BLaER1 treated with 17β-estradiol and CSF1 and Interleukin-3, amounts not matched to agents 10 nM and 100 nM (cell line): ENCODE results near the gene HDAC5.
A peak's percentile ranks its signal among the peaks of the same experiment; 100 is the strongest.
"Not testable (repeated sequence)": the region's sequence is repeated elsewhere in the genome, so short reads cannot be mapped to it uniquely, and the experiment has no call there.

Experiments
- H3K27ac ChIP-seq, 11 experiments: shearing (Covaris generic); formaldehyde crosslinking; 2 replicates each; pipeline ENCODE4 v1.8.1; 2022
- H3K27me3 ChIP-seq, 11 experiments: shearing (Covaris generic); formaldehyde crosslinking; 2 replicates each; pipeline ENCODE4 v1.8.1; 2022
- H3K36me3 ChIP-seq, 11 experiments: shearing (Covaris generic); formaldehyde crosslinking; 2 replicates each; pipeline ENCODE4 v1.8.1; 2022
- H3K4me1 ChIP-seq, 10 experiments: shearing (Covaris generic); formaldehyde crosslinking; 2 replicates each; pipeline ENCODE4 v1.8.1; 2022
- H3K4me2 ChIP-seq, 11 experiments: shearing (Covaris generic); formaldehyde crosslinking; 2 replicates each; pipeline ENCODE4 v1.8.1; 2022
- H3K4me3 ChIP-seq, 10 experiments: shearing (Covaris generic); formaldehyde crosslinking; 2 replicates each; pipeline ENCODE4 v1.8.1; 2022
- H3K9ac ChIP-seq, 11 experiments: shearing (Covaris generic); formaldehyde crosslinking; 2 replicates each; pipeline ENCODE4 v1.8.1; 2022
- H3K9me3 ChIP-seq, 11 experiments: shearing (Covaris generic); formaldehyde crosslinking; replicated peaks in 1 of 11; 2 replicates each; pipeline ENCODE4 v1.8.1; 2022
- H4K20me1 ChIP-seq, 11 experiments: shearing (Covaris generic); formaldehyde crosslinking; 2 replicates each; pipeline ENCODE4 v1.8.1; 2022
- Cebpa-rat ChIP-seq, 11 experiments: shearing (Covaris generic); IDR thresholded peaks; 2 replicates each; pipeline ENCODE4 v1.8.1; 2022

The HDAC5 gene

DNA sequence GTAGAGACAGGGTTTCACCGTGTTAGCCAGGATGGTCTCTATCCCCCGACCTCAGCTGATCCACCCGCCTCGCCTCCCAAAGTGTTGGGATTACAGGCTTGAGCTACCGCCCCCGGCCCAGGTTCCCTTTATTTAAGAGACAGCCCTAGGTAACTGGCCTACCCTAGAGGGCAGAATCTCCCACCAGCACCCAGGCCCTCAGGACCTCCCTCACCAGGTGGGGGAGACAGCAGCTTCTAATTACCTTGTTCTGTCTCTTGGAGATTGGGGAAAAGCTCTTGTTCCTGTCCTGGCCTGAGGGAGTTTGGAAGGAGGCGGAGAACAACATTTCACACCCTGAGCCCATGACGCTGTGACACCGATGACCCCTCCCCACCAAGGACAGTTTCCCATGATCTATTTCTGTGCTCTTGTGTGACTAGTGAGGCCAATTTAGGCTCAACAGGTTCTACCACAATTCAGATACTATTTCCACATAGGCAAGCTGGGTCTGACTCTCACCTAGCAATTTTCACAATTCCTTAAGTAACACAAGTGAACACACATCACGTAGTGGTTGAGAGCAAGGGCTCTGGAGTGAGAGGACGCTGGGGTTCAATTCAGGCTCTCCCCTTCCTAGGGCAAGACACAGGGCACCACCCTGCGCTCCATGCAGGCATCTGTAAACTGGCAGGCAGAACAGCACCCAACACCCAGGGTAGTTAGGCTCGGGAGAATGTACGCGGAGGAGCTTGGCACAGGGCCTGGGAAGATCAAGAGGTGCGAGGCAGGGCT, 20.4 kb downstream of the HDAC5 start:
- Histone ChIP-seq H3K4me1 (peaks cover 37 to 83% (median 68%) of the 10 kb centered on the region in 10 experiments), H3K9ac (peak overlapping the region in 1 of 11 experiments; percentile 26; a peak in 2 of 22 replicates), H3K4me3 (no peak overlapping the region), H4K20me1 (peaks cover 8 to 67% (median 33%) of the 10 kb centered on the region in 11 experiments; a peak in 18 of 22 replicates), H3K27ac (peak overlapping the region in 2 of 11 experiments; percentile 16 to 41; a peak in 2 of 22 replicates), H3K4me2 (no peak overlapping the region; a peak in 1 of 22 replicates), H3K36me3 (peaks cover 0 to 48% (median 19%) of the 10 kb centered on the region in 11 experiments; a peak in 12 of 22 replicates), H3K9me3 (no peaks in the 10 kb centered on the region), H3K27me3 (no peaks in the 10 kb centered on the region)
- no peak for TF ChIP-seq Cebpa-rat (IDR thresholded peaks at IDR 0.05)

DNA sequence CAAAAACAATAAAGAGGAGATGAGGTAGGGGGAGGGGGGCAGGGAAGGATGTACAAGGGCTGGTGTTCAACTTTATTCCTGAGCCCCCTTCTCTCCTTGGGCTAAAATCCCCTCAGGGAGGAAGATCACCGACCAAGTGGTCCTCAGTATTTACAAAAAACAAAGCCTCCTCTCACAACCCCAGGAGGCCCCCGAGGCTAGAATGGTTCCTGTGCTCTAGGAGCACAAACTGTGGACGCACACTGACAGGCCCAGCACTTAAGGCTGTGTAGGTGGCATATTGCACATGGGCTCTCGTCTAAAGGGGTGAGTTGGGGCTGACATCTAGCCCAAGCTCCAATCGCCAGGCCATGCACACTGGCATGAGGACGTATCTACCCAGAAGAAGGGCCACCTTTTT, 21.6 kb downstream of the HDAC5 start:
- H3K4me1 ChIP-seq = peaks cover 46 to 83% (median 68%) of the 10 kb centered on the region in 10 experiments
- H3K36me3 ChIP-seq = peaks cover 0 to 44% (median 19%) of the 10 kb centered on the region in 11 experiments; a peak in 12 of 22 replicates
- not testable (repeated sequence) for H3K9ac ChIP-seq, H3K9me3 ChIP-seq, H3K27me3 ChIP-seq, H3K4me2 ChIP-seq, H3K4me3 ChIP-seq
- peak overlapping the region in 1 of 11 experiments; percentile 28; a peak in 1 of 22 replicates for H3K27ac ChIP-seq
- H4K20me1 ChIP-seq = peaks cover 8 to 55% (median 24%) of the 10 kb centered on the region in 11 experiments; a peak in 18 of 22 replicates

DNA sequence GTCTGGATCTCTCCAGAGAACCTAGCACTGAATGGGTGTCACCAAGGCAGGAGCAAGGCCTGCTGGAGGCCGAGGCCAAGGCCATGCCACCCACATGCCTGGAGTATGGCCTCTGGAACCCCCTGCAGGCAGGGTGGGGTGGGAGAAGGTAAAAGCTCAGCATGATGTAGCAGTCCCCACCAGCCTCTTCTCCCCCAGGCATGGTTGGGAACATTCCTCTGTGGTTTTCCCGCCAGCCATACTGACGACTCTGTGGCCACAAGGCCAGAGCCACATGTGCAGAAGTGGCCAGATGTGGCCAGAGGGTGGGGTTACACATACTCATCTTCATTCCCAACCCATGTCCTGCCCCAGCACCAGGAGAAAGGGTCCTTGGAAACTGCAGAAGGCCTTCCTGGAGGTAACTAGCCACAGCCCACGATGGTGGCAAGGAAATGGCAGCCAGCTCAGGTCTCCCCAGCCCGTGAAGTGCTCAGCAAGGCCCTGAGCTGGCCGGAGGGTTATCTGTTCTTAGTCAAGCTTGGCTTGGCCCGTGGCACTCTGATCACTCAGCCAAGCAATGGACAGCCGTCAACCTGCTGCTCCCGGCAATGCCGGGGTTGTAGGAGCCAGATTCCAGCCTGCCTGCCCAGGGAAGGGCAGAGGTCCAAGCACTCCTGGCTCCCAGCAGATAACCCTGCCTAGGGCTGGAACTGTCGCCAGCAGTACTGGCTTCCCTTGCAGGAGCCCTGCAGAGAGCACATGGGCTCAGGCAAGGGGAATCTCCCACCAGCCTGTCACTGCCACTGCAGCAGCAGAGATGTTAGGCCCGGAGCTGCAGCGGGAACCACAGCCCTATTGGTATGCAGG, 26.1 kb downstream of the HDAC5 start:
- Histone ChIP-seq H3K4me1 (peaks cover 72 to 86% (median 77%) of the 10 kb centered on the region in 10 experiments), H3K4me3 (peak overlapping the region in 2 of 10 experiments; percentile 5 to 15; a peak in 2 of 20 replicates), H3K27ac (peak overlapping the region; percentile 79 to 97 (median 94); a peak in 21 of 22 replicates), H3K36me3 (peaks cover 2 to 25% (median 10%) of the 10 kb centered on the region in 11 experiments; a peak in 20 of 22 replicates), H3K9ac (peak overlapping the region; percentile 77 to 85 (median 83); a peak in 20 of 22 replicates), H3K27me3 (no peaks in the 10 kb centered on the region), H4K20me1 (peaks cover 0 to 22% (median 0%) of the 10 kb centered on the region in 11 experiments; a peak in 6 of 22 replicates), H3K4me2 (peak overlapping the region; percentile 83 to 99 (median 93)), H3K9me3 (no peaks in the 10 kb centered on the region)
- no peak for TF ChIP-seq Cebpa-rat (IDR thresholded peaks at IDR 0.05)

DNA sequence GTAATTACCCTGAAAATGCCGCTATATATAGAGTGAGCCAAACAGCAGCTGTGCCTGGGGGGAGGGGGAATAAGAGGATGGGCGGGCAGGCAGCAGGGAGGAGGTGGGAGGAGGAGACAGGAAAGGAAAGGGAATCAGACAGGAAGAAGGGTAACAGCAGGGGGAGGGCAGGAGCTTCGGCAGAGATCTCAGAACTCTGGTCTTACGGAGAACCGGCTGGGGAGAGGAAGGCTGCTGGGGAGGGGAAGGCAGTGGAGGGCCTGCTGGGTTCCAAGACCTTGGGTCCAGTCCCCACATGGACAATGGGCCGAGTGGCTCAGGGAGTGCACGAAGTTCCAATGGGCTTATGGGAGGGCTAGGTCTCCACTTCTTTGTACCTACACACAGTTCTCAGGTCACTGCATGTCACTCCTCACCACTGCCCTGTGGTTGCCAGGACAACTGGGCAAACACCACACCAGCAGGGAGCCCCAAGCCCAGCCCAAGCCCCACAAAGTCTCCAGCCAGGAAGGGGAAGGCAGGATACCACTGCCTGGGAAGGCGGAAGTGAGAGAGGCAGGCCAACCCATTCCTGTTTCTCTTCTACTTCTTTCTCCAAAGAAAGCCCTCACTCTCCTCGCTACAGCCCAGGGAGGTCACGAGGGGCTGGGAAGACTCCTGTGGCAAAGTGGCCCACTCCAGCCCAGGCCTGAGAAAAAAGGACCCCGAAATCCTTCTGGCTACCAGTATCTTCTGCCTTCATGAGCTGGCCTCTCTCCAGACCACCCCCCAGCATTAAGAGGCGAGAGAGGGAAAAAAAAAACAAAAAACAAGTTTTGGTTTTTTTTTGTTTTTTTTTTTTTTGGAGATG, 27.6 kb downstream of the HDAC5 start:
- Histone ChIP-seq H3K27me3 (no peaks in the 10 kb centered on the region), H3K9ac (peak overlapping the region; percentile 77 to 85 (median 83)), H3K9me3 (no peaks in the 10 kb centered on the region), H3K4me1 (peaks cover 74 to 82% (median 77%) of the 10 kb centered on the region in 10 experiments), H3K4me3 (peak overlapping the region; percentile 37 to 67 (median 54); a peak in 19 of 20 replicates), H3K4me2 (peak overlapping the region; percentile 83 to 99 (median 93)), H3K36me3 (peaks cover 16 to 31% (median 23%) of the 10 kb centered on the region in 11 experiments), H4K20me1 (peaks cover 0 to 22% (median 0%) of the 10 kb centered on the region in 11 experiments; a peak in 7 of 22 replicates), H3K27ac (peak overlapping the region; percentile 79 to 97 (median 94))
- no peak for TF ChIP-seq Cebpa-rat (IDR thresholded peaks at IDR 0.05)

DNA sequence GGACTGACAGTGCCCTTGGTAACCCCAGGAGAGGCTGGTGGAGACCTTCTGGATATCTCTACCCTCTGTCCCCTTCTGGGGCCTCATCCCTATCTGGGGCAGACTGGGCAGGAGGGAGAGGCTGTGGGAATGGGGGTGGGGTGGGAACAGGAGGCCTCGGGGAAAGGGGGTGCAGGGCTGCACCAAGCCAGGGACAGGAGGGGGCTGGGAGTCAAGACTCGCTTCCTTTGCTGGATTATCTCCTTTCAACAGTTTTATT, 28.1 kb downstream of the HDAC5 start:
- H3K4me2 ChIP-seq = peak overlapping the region; percentile 83 to 99 (median 93)
- peak overlapping the region; percentile 77 to 85 (median 83) for H3K9ac ChIP-seq
- peaks cover 16 to 36% (median 26%) of the 10 kb centered on the region in 11 experiments for H3K36me3 ChIP-seq
- peaks cover 73 to 81% (median 76%) of the 10 kb centered on the region in 10 experiments for H3K4me1 ChIP-seq
- H3K4me3 ChIP-seq = peak overlapping the region; percentile 37 to 67 (median 54); a peak in 17 of 20 replicates
- H3K27ac ChIP-seq = peak overlapping the region; percentile 79 to 97 (median 94); a peak in 21 of 22 replicates
- TF ChIP-seq Cebpa-rat (IDR thresholded peaks at IDR 0.05) = no peak
- H3K27me3 ChIP-seq = no peaks in the 10 kb centered on the region
- H3K9me3 ChIP-seq = no peaks in the 10 kb centered on the region
- H4K20me1 ChIP-seq = peaks cover 0 to 22% (median 0%) of the 10 kb centered on the region in 11 experiments; a peak in 7 of 22 replicates

DNA sequence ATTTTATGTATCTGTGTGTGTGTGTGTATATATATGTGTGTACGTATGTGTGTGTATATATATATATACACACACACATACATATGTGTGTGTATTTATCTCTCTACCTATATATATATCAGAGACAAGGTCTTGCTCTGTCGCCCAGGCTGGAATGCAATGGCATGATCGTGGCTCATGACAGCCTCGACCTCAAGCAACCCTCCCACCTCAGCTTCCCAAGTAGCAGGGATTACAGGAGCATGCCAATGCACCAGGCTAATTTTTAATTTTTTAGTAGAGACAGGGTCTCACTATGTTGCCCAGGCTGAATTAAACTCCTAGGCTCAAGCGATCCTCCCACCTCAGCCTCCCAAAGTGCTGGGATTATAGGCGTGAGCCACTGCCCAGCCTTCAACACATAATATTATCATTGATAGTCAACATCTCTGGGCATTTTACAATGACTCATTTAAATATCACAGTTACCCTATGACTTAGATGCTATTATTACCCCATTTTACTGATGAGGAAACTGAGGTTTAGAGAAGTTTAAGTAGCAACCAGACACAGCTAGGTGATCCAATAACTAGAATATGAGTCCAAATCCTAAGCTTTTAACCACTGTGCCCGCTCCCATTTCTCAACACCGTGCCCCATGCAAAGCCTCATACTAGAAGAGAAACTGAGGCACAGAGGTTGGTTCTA, 28.6 kb downstream of the HDAC5 start:
- no peaks in the 10 kb centered on the region for H3K9me3 ChIP-seq
- peaks cover 68 to 76% (median 71%) of the 10 kb centered on the region in 10 experiments for H3K4me1 ChIP-seq
- H3K27ac ChIP-seq = peak overlapping the region; percentile 79 to 97 (median 94); a peak in 21 of 22 replicates
- H3K4me2 ChIP-seq = peak overlapping the region; percentile 83 to 99 (median 93)
- TF ChIP-seq Cebpa-rat (IDR thresholded peaks at IDR 0.05) = no peak
- peaks cover 16 to 41% (median 27%) of the 10 kb centered on the region in 11 experiments for H3K36me3 ChIP-seq
- peak overlapping the region; percentile 37 to 67 (median 54); a peak in 17 of 20 replicates for H3K4me3 ChIP-seq
- peaks cover 0 to 22% (median 0%) of the 10 kb centered on the region in 11 experiments; a peak in 7 of 22 replicates for H4K20me1 ChIP-seq
- H3K27me3 ChIP-seq = no peaks in the 10 kb centered on the region
- H3K9ac ChIP-seq = peak overlapping the region; percentile 77 to 85 (median 83)

DNA sequence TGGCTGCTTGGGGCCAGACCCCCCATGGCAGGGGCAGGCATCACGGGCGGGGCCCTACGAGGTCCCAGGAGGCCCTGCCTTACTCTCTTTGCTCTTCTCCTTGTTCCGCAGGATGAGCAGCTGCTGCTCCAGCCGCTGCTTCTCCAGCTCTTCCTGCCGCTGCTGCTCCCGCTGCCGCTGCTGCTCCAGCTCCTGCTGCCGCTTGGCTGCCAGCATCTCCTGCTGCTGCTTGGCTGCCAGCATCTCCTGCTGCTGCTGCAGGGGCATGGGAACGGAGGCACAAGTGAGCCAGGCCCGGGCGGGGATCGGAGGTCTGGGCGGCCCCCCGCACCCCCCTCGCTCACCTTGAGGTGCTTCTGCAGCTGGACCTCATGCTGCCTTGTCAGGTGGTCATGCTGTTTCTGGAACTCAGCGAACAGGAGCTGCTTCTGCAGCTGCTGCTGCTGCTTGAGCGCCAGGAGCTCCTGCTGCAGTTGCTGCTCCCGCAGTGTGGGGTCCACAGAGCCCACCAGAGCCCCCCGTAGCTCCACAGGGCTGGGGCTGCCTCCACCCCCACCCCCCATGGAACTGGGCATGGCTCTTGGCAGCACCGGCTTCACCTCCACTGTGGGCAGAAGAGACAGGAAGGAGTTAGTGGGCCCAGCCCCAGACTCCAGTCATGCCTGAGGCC, 30.1 kb downstream of the HDAC5 start:
- no peak for TF ChIP-seq Cebpa-rat (IDR thresholded peaks at IDR 0.05)
- no peak overlapping the region for H3K4me3 ChIP-seq
- peak overlapping the region; percentile 4 to 83 (median 42); a peak in 16 of 22 replicates for H3K9ac ChIP-seq
- H3K27me3 ChIP-seq = no peaks in the 10 kb centered on the region
- peak overlapping the region in 8 of 11 experiments; percentile 12 to 97 (median 94); a peak in 17 of 22 replicates for H3K27ac ChIP-seq
- peaks cover 0 to 22% (median 0%) of the 10 kb centered on the region in 11 experiments; a peak in 7 of 22 replicates for H4K20me1 ChIP-seq
- no peaks in the 10 kb centered on the region for H3K9me3 ChIP-seq
- peak overlapping the region; percentile 49 to 99 (median 93) for H3K4me2 ChIP-seq
- peaks cover 55 to 69% (median 63%) of the 10 kb centered on the region in 10 experiments for H3K4me1 ChIP-seq
- H3K36me3 ChIP-seq = peaks cover 25 to 56% (median 42%) of the 10 kb centered on the region in 11 experiments
